Effector CD8-positive, alpha-beta T cell (primary cell): Measurements from ENCODE around the gene ADCY1.

Source experiments
- DNase-seq: peaks from one replicate; lab custom pipeline; 2025; lab: John Stamatoyannopoulos, UW

Gene ADCY1

DNA sequence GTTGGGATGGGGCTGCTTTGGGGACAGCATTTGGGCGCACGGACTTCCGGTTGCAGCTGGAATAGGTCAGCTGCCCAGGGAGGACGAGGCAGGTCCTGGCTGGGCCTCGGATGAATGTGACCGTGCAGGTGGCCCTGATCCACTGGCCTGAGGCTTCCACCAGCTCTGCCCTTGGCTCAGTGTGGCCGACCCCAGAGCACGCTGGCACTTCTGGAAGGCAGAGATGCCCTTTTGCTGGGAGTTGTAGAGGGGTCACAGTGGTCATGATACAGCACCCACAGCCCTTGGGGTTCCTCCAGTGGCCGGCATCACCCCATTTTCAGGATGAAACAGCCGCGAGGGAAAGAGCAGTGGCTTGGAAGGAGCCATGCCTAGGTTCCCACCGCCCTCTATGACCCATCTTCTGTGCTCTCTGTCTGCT, 19.0 kb downstream of the ADCY1 start:
- DNase-seq, result no peak

DNA sequence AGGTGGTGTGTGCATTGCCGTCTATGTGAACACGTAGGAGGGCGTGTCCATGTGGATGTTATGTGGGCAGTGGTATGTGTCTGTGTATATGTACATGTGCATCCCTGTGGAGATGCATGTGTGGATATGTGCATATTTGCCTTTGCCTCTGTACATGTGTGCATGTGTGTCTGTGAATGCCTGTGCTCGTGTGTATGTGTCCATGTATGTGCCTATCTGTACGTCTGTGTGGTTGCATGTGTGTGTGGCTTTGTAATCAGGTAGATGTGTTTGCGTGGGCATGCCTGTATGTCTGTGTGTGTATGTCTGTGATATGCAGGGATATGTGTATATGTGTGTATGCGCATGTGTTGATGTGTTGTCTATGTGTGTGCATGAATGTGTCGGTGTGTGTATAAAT, 19.7 kb downstream of the ADCY1 start:
- no peak for DNase-seq

DNA sequence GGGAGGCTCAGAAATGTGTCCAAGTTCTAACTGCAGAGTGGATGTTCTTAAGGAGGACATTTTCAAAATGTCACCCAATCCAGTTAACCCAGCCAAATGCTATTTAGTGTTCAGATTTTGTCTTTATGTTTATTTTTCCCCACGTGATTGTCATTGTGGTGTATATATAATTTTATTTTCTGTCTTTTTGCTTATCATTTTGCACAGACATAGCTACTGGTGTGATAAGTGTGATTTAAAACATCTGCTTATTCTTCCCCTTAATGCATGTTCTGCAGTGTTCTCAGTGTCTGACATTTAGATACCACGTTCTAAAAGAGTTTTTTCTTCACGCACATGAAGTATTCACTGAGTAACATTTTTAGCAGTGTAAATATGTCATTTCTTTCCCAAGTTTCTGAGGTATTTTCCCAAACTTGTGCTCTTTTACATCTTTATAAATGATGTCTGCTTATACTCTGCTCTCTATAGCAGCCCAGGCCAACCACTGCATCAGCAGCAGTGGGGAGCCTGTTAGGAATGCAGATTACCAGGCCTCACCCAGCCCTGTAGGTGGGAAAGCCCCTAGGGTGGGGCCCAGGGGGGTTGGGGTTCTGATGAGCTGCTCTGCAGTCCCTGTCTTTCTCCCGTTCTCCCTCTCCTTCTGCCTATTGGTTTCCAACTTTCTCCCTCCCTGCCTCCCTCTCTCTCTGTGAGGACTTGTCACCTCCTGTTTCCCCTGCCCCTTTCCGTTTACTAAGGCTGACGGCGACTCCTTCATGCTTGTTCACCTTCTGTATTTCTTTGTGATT, 20.8 kb downstream of the ADCY1 start:
- no peak for DNase-seq

DNA sequence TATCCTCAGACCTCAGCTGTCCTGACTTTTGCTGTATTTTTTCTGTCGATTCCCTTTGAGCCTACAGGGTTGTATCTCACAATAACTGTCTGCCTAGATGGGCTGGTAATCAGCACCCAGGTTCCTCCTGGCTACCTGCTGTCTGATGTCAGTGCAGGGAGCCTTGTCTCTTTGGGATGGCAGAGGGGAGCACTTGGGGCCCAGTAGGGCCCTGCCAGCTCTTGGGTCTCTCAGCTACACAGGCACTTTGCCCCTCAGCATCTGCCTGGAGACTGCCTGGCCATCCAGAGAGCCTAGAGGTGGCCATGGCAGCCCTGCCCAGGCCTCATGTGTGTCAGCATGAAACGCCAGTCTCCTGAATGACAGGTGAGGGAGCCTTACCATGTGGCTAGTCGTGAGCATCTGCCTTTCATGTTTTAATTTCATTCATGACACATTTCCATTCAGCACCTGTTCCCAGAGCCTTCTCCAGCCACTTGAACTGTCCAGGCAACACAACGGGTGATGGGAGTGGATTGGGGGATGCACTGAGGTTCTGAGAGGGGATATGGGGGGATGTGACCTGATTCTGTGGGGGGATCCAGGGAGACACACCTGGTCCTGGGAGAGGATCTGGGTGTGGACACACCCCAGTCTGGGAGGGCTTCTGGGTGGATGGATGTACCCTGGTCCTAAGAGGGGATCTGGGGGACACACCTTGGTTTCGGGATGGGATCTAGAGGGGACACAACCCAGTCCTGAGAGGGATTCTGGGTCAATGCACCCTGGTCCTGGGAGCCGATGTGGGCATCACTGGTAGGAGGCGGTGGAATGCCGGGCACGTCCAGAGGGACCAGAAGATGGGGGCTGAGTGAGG, 21.9 kb downstream of the ADCY1 start:
- no peak for DNase-seq

DNA sequence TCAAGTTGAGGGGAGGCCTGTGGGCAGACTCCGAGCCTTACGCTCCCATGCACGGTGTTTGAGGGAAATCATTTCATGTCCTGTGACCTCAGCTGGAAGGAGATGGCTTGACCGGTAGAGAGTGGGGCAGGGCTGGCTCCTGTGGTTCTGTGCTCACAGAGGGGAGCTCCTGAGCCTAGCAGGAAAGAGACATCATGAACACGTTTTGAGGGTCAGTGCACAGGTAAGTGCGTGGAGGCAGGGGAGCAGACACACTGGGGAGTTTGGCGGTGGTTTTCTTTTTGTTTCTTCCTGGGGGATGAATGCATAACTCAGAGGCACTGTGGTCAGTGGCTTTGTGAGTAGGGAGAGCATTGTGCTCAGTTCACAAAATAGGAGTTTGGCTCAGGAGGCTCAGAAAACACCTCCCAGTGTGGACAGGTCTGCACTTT, 22.5 kb downstream of the ADCY1 start:
- DNase-seq, result no peak

DNA sequence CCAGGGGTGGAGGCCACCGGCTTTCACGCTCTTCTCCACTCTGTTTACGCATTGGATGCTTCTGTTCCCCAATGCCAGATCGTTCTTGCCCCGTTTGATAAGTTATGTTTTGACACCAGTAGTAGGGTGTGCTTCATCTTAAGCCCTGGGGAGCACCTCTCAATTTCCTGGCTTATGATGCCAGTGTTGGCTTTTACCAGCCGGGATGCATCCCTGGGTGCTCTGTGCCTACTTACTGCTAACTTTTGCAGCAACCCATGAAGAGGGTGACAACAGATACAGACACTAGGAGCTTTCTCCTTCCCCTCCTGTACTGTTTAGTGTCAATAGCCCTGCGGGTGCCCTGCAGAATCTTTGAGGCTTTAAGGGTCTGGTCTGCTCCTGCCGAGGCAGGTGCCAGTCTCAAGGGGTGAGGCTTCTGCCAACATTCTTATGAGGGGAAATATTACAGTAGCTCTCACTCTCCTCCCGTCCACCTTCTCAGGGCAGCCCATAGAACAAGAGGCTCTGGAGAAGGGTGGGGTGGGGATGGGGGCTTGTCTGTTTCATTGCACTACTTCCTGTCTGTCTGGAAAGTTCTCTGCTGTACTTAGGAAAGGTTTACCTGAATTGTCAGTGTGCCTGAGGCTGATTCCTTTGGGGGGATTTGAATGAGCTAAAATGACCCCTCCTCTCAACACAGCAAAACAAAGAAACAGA, 23.3 kb downstream of the ADCY1 start:
- DNase-seq, result no peak

DNA sequence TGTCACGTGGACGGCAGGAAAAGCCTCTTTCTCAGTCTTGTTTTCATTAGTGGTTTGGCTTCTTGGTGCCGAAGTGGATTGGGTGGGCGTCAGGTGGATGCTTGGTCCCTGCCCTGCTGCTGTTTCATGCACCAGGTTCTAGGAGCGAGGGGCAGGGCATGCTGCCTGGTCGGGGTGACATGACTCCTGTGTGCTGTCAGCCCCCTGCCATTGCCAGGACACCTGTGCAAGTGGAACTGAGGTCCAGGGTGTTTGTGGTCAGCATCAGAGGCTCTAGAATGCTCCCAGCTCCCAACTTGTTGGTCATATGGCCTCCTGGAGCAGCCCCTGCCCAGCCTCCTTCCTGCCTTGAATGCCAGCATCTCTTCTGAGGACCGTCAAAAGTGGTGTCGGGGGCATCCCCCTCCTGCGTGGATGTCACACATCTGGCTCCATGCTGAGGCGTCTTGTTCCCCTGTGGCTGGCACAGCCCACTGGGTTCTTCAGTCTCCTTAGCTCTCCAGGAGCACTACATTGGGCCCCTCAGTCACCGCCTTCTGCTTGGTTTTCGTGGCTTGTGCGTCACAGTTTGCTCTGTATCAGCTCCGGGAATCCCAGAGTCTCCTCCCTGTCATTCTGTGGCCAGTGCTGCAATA, 24.8 kb downstream of the ADCY1 start:
- DNase-seq, result no peak

DNA sequence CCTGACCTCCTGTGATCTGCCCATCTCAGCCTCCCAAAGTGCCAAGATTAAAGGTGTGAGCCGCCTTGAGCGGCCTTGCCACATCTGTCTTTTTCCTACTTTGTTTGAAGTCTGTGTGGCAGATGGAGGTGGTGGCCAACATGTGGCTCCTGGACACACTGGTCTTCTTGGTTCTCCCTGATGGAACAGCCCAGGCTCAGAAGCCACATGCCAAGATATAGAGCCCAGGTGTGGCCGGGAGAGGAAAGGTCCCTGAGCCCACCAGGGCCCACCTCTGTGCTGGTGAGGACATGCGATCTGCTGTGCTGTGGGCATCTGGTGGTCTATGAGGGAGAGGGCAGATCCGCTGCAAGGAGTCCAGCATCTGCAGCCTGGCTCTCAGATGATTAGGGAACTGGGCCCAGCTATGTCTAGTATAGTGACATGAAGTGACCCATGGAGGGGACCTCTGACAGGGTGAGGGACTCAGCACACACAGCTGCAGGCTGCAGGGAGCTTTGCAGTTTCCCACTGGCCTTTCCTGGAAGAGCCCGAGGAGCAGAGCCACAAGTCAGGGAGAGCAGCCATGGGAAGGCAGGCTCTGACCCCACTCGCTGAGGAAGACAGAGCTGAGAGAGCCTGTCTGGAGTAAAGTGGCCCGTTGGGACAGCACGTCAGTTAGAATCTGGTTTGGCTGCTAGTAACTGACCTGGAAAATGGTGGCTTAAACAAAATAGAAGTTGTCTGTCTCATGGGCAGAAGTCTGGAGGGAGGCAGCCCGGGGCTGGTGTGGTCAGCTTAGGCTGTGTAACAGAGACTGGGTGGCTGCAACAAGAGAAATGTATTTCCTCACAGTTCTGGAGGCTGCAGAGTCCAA, 25.9 kb downstream of the ADCY1 start:
- no peak for DNase-seq

DNA sequence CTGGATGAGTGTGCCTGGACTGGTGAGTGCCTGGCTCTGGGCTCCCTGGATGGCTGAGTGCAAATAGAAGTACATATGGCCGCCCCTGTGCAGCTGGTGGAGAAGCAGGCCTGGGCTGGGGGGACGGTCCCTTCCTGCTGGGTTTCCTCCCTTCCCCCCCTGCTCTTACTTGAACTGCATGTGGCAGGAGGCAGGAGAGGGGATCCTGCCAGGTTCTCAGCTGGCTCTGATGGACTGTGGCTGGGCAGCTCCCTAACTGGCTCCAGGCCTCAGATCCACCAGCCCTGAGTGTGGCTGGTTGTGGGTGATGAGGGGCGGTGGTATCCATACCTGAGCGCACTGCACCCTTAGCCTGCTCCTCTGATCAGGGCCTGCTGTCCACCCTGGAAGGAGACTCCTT, 26.9 kb downstream of the ADCY1 start:
- no peak for DNase-seq

DNA sequence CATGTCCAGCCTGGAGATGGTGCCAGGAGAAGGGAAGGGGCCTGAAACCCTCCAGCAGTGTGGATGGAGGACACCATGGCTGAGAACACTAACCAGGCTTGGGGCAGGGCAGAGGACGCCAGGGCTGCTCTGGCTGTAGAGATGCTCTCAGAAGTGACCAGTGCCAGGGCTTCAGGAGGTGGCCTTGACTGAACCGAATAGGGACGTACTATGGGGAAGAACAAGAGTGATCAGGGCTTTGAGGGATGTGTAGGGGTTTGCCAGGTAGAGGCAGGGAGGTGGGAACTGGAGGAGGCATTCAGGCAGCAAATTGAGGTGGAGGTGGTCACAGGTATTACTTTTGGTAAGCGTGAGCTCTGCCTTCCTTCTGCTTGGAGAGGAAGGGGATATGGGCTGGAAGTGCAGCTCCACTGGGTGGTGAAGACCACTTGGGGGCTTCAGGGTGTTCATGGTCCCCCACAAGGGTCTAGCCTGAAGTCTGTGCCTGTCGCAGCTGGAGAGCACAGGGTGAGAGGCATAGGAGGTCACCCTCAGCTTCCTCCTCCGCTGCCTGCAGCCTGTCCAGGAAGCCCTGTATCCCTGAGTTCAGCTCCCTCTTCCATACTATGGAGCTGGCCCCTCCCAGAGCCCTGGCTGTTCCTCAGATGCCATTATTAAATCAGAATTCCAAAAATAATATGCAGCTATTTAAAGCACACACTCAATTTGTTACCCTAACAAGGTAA, 27.8 kb downstream of the ADCY1 start:
- DNase-seq, result no peak

DNA sequence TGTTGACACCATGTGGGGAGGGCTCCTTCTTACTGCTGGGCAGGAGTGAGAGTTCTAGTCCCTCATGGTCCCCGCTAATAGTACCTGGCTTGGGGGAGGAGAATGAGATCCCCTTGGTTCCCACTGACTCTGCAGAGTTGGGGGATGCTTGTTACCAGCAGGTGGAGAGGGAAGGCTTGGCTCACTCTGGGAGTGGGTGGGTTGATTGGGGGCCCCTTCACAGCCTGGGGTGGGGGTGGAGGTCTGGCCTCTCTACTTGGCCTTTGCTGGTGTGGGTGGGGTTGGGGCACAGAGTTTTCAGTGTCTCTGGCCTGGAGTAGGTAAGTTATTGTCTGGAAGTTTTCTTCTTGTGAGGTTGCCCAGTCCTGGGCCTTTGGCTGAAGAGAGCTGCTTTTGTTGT, 31.9 kb downstream of the ADCY1 start:
- DNase-seq, result no peak

DNA sequence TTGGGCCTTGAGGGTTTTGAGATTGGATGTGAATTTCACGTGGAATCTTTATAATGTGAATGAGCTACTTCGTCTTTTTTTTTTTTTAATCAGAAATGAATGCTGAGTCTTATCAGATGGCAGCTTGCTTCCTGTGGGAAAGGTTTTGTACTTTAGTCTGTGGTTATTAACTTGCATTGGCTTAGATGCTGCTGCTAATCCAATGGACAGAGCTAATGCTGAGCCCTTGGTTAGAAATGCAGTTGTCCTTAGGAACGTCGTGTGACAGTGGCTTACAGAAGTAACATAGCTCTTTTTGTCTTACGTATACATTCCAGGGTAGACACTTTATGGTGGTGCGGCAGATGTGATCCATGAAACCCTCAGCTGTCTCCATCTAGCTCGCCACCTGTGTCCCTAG, 32.8 kb downstream of the ADCY1 start:
- DNase-seq, result no peak

DNA sequence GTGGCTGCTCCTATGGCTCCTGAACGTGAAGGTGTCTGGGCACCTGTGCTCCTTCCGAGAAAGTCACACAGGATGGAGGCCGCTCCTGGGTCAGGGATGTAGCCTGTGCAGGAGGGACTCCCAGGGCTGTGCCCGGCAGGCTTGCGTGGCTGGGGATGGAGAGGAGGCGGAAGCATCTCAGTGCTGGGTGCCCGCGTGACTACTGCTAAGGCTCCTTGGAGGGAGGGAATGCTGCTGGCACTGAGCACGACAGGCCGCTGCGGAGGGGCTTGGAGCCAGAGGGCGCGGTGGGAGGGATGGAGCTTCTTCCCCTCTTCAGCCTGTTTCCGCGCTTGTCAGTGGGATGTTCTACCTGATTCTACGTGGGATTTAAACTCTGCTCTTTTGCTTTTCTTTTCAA, 35.0 kb downstream of the ADCY1 start:
- DNase-seq, result no peak

DNA sequence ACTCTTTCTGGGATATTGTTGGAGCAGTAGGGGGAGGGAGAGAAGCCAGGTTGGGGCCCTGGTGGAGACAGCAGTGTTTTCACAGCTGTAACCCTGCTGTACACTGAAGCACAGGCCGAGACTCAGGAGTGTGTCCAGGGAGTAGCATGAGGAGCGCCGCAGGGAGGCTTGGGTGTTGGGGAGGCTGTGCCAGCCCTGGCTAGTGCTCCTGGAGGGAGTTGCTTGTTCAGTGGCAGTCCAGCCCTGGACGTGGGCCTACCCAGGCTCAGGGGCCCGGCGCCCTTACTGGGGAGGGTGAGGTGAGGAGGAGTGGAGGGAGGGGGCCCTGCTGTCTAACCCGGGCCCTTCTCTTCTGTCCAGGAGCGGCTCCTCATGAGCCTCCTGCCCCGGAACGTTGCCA, 35.9 kb downstream of the ADCY1 start:
- DNase-seq, result no peak

DNA sequence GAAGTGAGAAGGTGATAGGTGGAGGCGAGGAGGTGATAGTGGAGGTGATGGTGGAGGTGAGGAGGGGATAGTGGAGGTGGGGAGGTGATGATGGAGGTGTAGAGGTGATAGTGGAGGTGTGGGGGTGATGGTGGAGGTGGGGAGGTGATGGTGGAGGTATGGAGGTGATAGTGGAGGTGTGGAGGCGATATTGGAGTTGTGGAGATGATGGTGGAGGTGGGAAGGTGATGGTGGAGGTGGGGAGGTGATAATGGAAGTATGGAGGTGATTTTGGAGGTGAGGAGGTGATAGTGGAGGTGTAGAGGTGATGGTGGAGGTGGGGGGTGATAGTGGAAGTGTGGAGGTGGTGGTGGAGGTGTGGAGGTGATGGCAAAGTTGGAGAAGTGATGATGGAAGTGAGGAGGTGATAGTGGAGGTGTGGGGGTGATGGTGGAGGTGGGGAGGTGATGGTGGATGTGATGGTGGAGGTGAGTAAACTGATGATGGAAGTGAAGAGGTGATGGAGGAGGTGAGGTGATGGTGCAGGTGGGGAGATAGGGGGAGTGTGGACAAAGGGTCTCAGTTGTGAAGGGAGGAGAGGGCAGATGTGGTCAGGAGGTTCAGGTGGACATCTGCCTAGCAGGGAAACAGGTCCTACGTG, 36.6 kb downstream of the ADCY1 start:
- no peak for DNase-seq

DNA sequence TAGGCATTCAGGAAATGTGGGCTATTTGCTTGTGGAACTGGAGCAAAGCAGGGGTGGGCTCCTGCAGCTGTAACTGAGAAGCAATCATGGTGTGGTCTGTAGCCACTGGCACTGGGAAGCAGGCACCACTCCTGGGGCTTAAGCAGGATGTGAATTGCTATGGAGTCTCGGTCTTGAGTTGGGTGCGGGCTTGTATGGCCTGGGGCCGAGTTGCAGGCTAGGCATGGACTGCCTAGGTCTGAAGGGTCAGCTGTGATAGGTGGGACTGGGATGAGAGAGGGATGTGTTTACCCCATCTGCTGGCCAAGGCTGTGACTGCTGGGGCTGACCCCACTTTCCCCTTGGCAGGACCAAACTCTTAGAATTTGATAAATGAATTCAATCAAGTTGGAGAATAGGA, 43.0 kb downstream of the ADCY1 start:
- no peak for DNase-seq

DNA sequence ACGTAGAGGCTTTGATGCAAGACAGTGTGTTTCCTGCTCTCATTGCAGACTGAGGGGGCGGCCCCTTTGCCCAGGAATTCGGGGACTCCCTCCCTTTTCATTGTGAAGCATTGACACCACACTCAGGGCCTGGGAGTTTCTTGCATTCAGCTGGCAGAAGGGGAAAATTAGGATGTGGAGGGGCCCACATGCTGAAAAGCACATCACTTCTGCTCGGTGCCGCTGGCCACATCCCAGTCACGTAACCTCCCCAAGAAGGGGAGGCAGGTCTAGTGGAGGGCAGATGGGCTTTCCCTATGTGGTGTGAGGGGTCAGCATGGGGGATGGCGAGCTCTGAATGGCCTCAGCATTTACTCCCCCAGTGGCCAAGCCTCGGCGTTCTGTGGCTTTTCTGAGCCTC, 47.9 kb downstream of the ADCY1 start:
- DNase-seq, result no peak

DNA sequence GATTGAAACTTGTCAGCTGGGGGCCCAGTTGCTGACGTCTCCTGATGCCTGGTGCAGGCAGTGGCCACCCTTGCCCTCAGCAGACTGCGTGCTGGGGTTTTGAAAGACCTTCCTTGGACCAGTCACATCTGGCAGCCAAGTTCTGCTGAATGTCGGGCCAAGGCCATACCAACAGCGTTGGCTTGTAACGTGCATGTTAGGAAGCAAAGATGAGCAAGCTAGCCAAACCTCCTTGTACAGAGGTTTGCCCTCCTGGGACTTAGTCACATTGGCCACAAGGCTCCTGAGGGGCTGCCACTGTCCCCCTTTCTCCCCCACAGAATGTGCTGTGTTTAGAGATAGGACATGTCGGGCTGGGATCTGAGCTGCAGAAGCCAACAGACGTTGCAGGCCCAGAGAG, 49.0 kb downstream of the ADCY1 start:
- DNase-seq, result no peak

DNA sequence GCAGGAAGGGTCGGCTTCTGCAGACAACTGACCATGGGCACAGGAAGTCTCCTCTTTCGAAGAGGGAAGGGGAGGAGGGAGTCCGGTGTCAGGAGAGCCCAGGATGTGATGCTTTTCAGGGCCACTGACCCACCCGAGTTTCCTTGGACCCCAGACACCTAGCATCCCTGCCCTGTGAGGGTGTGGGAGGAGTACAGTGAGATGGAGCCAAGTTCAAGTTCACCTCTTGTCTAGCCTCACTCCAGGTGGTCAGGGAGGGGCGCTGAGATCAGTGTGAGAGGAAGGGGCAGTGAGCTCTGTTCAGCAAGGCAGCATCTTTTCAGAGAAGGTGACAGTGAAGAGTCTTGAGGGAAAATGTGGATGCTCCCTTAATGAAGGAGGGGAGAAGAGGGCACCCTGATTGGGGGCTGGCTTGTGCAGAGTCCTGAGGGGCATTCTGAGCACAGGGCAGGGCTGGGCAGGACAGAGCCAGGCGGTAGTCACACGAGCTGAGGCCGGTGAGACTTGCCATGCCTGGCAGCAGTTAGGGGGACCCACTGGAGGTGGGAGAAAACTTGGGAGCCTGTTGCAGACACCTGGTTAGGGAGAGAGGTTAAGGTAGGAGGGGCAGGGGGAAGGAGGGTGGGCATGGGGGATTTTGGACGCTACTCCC, 49.7 kb downstream of the ADCY1 start:
- DNase-seq, result no peak

DNA sequence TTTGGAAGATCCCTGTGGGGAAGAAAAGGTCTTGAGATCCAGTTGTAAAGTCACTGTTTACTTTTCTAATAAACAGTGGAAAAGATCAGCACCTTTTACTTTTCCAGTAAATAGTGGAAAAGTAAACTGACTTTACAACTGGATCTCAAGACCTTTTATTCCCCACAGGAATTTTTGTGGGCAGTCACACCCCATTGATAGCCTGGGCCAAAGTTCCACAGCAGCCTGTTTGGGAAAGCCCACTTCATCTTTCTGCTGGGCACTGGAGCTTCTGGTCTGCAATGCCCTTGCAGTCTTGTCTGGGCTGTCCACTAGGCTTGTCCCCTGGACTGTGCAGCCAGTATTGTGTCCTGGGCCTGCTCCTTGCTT, 50.2 kb downstream of the ADCY1 start:
- no peak for DNase-seq
